ENCODE measurements around the gene FST. TPM values are rescaled to one million over a fixed set of nuclear protein-coding genes. Genes with fewer than 3 reads are reported as not detected.

Gene FST
- total RNA-seq, 2 donors from 2014 or later, result 6.0 to 8.4 TPM

DNA sequence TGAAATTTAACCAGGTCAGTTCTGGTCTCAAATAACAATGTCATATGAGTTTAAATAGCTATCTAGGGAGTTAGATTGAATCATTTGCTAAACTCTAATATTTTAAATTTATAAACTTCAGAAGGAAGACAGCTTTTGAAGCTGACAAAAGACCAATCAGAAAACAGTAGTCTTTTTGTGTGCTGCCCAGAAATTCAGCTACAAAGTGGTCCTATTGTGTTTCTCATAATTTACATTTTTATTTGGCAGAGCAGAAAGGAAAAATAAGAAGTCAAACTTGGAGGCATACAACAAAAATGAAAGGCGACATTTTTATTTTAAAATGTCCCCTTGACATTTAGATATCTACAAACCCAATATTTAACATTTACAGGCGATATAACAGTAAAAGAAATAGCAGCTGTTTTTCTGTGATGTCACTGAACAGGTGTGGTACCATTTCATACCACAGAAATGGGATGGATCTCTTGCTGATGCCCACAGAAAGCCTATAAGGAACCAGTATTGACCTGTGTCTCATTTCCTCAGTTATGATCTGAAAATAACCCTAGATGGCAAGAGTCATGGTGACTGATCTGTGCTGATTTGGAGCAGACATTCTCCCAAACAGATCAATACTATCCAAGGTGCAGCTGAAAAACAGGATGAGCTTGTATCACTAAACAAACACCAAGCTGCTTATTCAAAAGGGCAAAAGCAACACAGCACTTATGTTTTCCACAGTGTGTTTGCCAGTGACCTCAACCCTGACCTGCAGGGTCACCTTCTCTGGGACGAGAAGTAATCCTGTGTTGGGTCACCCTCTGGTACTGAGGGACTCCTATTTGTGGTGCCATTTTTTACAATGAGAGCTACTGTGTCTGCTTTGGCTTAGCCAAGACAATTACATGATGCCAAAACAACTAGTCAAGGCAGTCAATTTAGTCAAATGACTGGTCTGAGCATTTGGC lies 3.6 kb upstream of the FST start:
- Histone ChIP-seq H3K4me1 (replicated peaks) (no peaks in the 10 kb centered on the region), H3K27me3 (replicated peaks; ENCODE audit: insufficient read depth) (no peaks in the 10 kb centered on the region), H3K4me3 (no peak overlapping the region), H3K27ac (no peak overlapping the region), H3K9me3 (no peaks in the 10 kb centered on the region), H3K36me3 (no peaks in the 10 kb centered on the region)
- intact Hi-C loops (cut with DNase I), result loop anchor here (5.0 to 10.0 kb wide), 2 partner anchors 302 to 395 kb away; no protein-coding TSS in a partner anchor
- TF ChIP-seq POLR2AphosphoS5 (IDR thresholded peaks at IDR 0.05) (no peak), POLR2A (IDR thresholded peaks at IDR 0.05) (no peak)
- TF ChIP-seq, protein P1, sequence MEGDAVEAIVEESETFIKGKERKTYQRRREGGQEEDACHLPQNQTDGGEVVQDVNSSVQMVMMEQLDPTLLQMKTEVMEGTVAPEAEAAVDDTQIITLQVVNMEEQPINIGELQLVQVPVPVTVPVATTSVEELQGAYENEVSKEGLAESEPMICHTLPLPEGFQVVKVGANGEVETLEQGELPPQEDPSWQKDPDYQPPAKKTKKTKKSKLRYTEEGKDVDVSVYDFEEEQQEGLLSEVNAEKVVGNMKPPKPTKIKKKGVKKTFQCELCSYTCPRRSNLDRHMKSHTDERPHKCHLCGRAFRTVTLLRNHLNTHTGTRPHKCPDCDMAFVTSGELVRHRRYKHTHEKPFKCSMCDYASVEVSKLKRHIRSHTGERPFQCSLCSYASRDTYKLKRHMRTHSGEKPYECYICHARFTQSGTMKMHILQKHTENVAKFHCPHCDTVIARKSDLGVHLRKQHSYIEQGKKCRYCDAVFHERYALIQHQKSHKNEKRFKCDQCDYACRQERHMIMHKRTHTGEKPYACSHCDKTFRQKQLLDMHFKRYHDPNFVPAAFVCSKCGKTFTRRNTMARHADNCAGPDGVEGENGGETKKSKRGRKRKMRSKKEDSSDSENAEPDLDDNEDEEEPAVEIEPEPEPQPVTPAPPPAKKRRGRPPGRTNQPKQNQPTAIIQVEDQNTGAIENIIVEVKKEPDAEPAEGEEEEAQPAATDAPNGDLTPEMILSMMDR (IDR thresholded peaks at IDR 0.05), result no peak
- 52% methylated on average over 3 of the region's 3 CpGs for WGBS
- no peak for DNase-seq (ENCODE audit: low spot score)

DNA sequence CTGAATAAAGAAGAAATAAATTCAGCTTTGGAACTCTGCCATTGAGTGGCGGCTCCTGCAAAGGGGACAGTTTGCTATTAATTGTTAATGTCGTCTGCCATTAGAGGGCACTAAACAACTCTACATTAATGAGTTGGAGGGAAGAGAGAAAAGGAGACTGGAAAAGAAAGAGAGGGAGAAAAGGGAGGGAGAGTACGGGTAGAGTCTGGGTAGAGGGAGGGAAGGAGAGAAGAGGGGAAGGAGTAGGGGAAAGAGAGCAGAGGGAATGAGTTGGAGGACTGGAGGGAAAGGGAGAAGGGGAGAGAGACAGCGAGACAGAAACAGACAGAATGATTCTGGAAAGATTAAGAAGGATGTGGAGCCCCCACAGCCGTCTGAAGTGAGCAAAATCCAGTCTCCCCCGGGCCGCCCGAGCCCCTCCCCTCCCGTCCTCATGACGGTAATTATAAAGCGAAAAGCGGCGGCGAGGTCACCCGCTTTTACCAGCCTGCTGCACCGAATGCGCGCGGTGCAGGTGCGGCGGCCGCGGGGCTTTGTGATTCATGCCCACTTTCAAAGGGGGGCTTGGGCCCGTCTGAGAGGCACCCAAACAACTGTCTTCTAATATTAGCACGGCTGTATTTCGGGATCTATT lies 1.9 kb upstream of the FST start:
- WGBS, result under 1% methylated on average over 26 of the region's 26 CpGs

DNA sequence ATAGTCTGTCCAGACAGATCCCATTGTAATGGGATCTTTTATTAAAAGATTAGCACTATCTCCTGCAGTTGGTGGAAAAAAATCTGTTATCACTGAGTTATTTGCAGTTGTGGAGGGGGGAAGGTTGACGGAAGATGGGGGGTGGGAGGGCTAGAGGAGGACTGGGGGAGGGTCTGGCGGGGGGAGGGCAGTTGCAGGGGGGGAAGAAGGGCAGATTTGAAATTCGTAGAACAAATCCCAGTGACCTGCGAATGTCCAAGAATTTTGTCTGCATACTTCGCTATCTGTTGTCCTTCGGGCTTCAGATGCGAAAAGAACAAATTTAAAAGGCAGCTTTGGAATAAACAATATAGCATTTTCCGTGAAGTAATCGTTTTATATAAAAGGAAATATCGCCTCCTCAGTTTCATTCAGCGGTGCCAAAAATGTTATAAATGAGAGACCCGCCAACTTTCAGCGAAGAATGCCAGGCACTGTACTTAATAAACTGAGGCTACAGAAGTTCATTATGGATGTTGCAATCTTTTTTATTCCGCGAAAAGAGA lies 1.3 kb upstream of the FST start:
- Histone ChIP-seq H3K27ac (peak overlapping the region; percentile 67 to 76), H3K4me3 (peak overlapping the region; percentile 43 to 54), H3K4me1 (replicated peaks) (no peaks in the 10 kb centered on the region), H3K36me3 (no peaks in the 10 kb centered on the region), H3K9me3 (no peaks in the 10 kb centered on the region), H3K27me3 (replicated peaks; ENCODE audit: insufficient read depth) (no peaks in the 10 kb centered on the region)
- TF ChIP-seq, protein P1 (IDR thresholded peaks at IDR 0.05), result no peak
- TF ChIP-seq POLR2A (IDR thresholded peaks at IDR 0.05), result no peak
- no peak for TF ChIP-seq POLR2AphosphoS5 (IDR thresholded peaks at IDR 0.05)
- intact Hi-C loops (cut with DNase I), result loop anchor here (5.0 to 10.0 kb wide), 2 partner anchors 304 to 393 kb away; no protein-coding TSS in a partner anchor
- 1% methylated on average over 15 of the region's 15 CpGs for WGBS
- DNase-seq (ENCODE audit: low spot score), result no peak

More for the DNA sequence above, 1.9 kb upstream of the FST start:
- TF ChIP-seq, protein P1 (IDR thresholded peaks at IDR 0.05), result peak in 3 of 4 experiments; percentile 38 to 56 (median 47)
- TF ChIP-seq POLR2A (IDR thresholded peaks at IDR 0.05), result no peak
- peak; percentile 38 for TF ChIP-seq POLR2AphosphoS5 (IDR thresholded peaks at IDR 0.05)
- Histone ChIP-seq H3K9me3 (no peaks in the 10 kb centered on the region), H3K4me3 (peak overlapping the region; percentile 43 to 54), H3K4me1 (replicated peaks) (no peaks in the 10 kb centered on the region), H3K27me3 (replicated peaks; ENCODE audit: insufficient read depth) (no peaks in the 10 kb centered on the region), H3K36me3 (no peaks in the 10 kb centered on the region), H3K27ac (no peak overlapping the region)
- DNase-seq (ENCODE audit: low spot score), result peak; percentile 38
- intact Hi-C loops (cut with DNase I), result loop anchor here (5.0 to 10.0 kb wide), 2 partner anchors 304 to 394 kb away; no protein-coding TSS in a partner anchor

DNA sequence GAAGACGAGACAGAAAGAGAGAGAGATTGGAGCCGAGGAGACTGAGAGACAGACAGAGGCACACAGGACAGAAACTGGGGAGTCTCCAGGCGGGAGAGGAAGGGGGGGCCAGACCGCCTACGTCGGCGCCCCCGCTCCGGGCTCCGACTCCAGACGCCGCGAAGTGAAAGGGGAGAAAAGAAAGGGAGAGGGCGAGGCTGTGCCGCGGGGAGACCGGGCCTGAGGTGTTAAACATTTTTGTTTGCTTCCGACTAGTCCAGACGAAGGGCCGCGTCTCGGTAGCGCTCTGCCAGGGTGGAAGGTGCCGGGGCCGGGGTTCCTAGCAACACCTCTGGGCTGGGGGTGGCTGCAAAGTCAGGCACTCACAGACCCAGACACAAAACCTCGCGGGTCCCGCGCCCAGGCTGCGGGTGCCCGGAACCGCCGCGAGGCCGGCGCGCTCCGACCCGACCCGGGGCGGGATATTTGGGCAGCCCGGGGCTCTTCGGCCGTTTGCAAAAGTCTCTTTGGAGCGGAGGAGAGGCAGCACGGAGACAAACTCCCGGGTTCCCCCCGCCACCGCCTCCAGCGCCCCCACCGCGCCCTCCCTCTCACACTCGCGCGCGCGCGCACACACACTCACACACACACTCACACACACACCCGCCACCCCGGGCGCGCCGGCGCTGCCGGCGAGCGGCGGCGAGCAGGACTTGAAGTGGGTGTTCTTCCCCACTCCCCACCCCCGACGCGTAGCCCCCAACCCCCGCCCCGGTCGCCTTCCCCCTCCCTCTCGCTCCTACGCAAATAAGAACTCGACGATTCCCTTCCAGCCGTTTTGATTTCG lies 626 bp upstream of the FST start:
- intact Hi-C loops (cut with DNase I), result loop anchor here (5.0 to 10.0 kb wide), 3 partner anchors 305 to 655 kb away; no protein-coding TSS in a partner anchor
- Histone ChIP-seq H3K4me1 (replicated peaks) (no peaks in the 10 kb centered on the region), H3K27me3 (replicated peaks; ENCODE audit: insufficient read depth) (no peaks in the 10 kb centered on the region), H3K36me3 (no peaks in the 10 kb centered on the region), H3K27ac (peak overlapping the region; percentile 67 to 76), H3K4me3 (peak overlapping the region; percentile 43 to 54), H3K9me3 (no peaks in the 10 kb centered on the region)
- DNase-seq (ENCODE audit: low spot score), result peak; percentile 42
- WGBS, result under 1% methylated on average over 79 of the region's 81 CpGs
- TF ChIP-seq POLR2AphosphoS5 (IDR thresholded peaks at IDR 0.05), result peak; percentile 33
- TF ChIP-seq POLR2A (IDR thresholded peaks at IDR 0.05), result no peak
- TF ChIP-seq, protein P1 (IDR thresholded peaks at IDR 0.05), result no peak

Measured in prostate gland (tissue), 2 donors.